H1 (cell line): ENCODE measurements around the gene IL17RD. TPM values are rescaled to one million over a fixed set of nuclear protein-coding genes. Genes with fewer than 3 reads are reported as not detected.

ENCODE experiments used
- CTCF ChIA-PET: fragments of 300-600 bp; sonication (Branson Sonifier 250); formaldehyde crosslinking; loops from one replicate; lab custom pipeline; 2021; ENCODE audit not compliant: partially characterized antibody; lab: Charles Lee
- POLR2A ChIA-PET: fragments of 300-600 bp; sonication (Branson Sonifier 250); formaldehyde crosslinking; loops from one replicate; lab custom pipeline; 2021; ENCODE audit warnings: inconsistent platforms; ENCODE audit not compliant: partially characterized antibody; lab: Charles Lee
- DNase-seq, 2 experiments: peaks; one replicate each; pipeline versions ENCODE4 v3.0.0 to v3.0.0-alpha.2; 2010 to 2022; ENCODE audit warnings: low spot score in 2 of 2, low read depth in 1 of 2, mixed read lengths in 1 of 2
- FAIRE-seq: peaks from 2 replicates; lab custom pipeline; 2011; peaks lifted over from hg19 to GRCh38; lab: Jason Lieb, UNC
- H2AFZ ChIP-seq: 2 replicates; pipeline ENCODE4 v1.8.1; 2012; ENCODE audit warnings: low read length, inconsistent platforms
- H2AK5ac ChIP-seq: 2 replicates; pipeline ENCODE4 v1.6.1; 2013; ENCODE audit warnings: low read depth, low read length
- H2BK120ac ChIP-seq: replicated peaks from 2 replicates; pipeline ENCODE3; 2013; ENCODE audit warnings: low read depth, low read length, inconsistent platforms
- H2BK12ac ChIP-seq: 2 replicates; pipeline ENCODE4 v1.6.1; 2013; ENCODE audit warnings: low read depth, low read length
- H2BK15ac ChIP-seq: 2 replicates; pipeline ENCODE4 v1.6.1; 2013; ENCODE audit warnings: low read length
- H2BK20ac ChIP-seq: 2 replicates; pipeline ENCODE4 v1.6.1; 2013; ENCODE audit warnings: low read length
- H2BK5ac ChIP-seq: 2 replicates; pipeline ENCODE4 v1.6.1; 2013; ENCODE audit warnings: low read depth, low read length
- H3K14ac ChIP-seq: 2 replicates; pipeline ENCODE4 v1.6.1; 2013; ENCODE audit warnings: inconsistent platforms; ENCODE audit not compliant: insufficient read length
- H3K18ac ChIP-seq: 2 replicates; pipeline ENCODE4 v1.6.1; 2013; ENCODE audit warnings: low read length; ENCODE audit errors: extremely low read depth
- H3K23ac ChIP-seq: 2 replicates; pipeline ENCODE4 v1.6.1; 2013; ENCODE audit warnings: inconsistent platforms; ENCODE audit not compliant: insufficient read length
- H3K23me2 ChIP-seq: 2 replicates; pipeline ENCODE4 v1.6.1; 2013; ENCODE audit warnings: low read depth, low read length
- H3K27ac ChIP-seq: 2 replicates; pipeline ENCODE4 v1.6.1; 2011; ENCODE audit warnings: low read depth, low read length, inconsistent platforms
- H3K27me3 ChIP-seq, 4 experiments: replicated peaks in 1 of 4; 1 replicate in 1 of 4; 2 replicates in 3 of 4; pipeline versions ENCODE4 v1.6.1 to v1.8.1; 2011 to 2013; ENCODE audit warnings: low read length in 3 of 4, mild to moderate bottlenecking in 3 of 4, inconsistent platforms in 2 of 4, mixed read lengths in 2 of 4, moderate library complexity in 1 of 4; ENCODE audit not compliant: control insufficient read depth in 3 of 4, insufficient read depth in 3 of 4; ENCODE audit errors: extremely low read depth in 1 of 4
- H3K36me3 ChIP-seq, 4 experiments: 2 replicates each; pipeline versions ENCODE4 v1.6.1 to v1.8.1; 2011 to 2013; ENCODE audit warnings: mild to moderate bottlenecking in 4 of 4, low read length in 3 of 4, moderate library complexity in 2 of 4, control low read depth in 1 of 4, inconsistent platforms in 1 of 4; ENCODE audit not compliant: insufficient read depth in 4 of 4, control insufficient read depth in 2 of 4
- H3K4ac ChIP-seq: replicated peaks from 2 replicates; pipeline ENCODE3; 2013; ENCODE audit warnings: low read length, low read depth, mixed read lengths, inconsistent platforms; ENCODE audit not compliant: insufficient read length
- H3K4me1 ChIP-seq, 4 experiments: replicated peaks in 1 of 4; 1 replicate in 1 of 4; 2 replicates in 3 of 4; pipeline versions ENCODE4 v1.6.1 to v1.8.1; 2011 to 2013; ENCODE audit warnings: low read length in 3 of 4, inconsistent platforms in 2 of 4, mixed read lengths in 1 of 4; ENCODE audit not compliant: insufficient read depth in 4 of 4, control insufficient read depth in 3 of 4
- H3K4me2 ChIP-seq, 2 experiments: 2 replicates each; pipeline versions ENCODE4 v1.6.1 to v1.8.1; 2011 to 2013; ENCODE audit warnings: low read depth in 2 of 2, low read length in 2 of 2, control low read depth in 1 of 2, inconsistent platforms in 1 of 2, mild to moderate bottlenecking in 1 of 2; ENCODE audit not compliant: insufficient read depth in 1 of 2
- H3K4me3 ChIP-seq, 4 experiments: fragments of 200-600, 300-600 bp in 1 of 4; sonication (generic), shearing (Covaris generic), sonication (Bioruptor Twin) in 1 of 4; 2 replicates each; pipeline versions ENCODE4 v1.5.1 to v1.8.1; 2011 to 2016; ENCODE audit warnings: low read length in 4 of 4, low read depth in 3 of 4, control low read depth in 2 of 4, inconsistent platforms in 2 of 4, mild to moderate bottlenecking in 2 of 4, mixed read lengths in 1 of 4, moderate library complexity in 1 of 4; ENCODE audit not compliant: insufficient read depth in 2 of 4; ENCODE audit errors: extremely low read depth in 1 of 4
- H3K56ac ChIP-seq: replicated peaks from 2 replicates; pipeline ENCODE3; 2013; ENCODE audit warnings: low read depth, mild to moderate bottlenecking, mixed read lengths, low read length, inconsistent platforms; ENCODE audit not compliant: insufficient read length
- H3K79me1 ChIP-seq: 2 replicates; pipeline ENCODE4 v1.6.1; 2013; ENCODE audit warnings: low read depth, low read length, control low read depth
- H3K79me2 ChIP-seq, 2 experiments: 2 replicates each; pipeline versions ENCODE4 v1.6.1 to v1.8.1; 2012 to 2013; ENCODE audit warnings: low read length in 2 of 2, mild to moderate bottlenecking in 2 of 2, inconsistent platforms in 1 of 2; ENCODE audit not compliant: insufficient read depth in 2 of 2, control insufficient read depth in 1 of 2
- H3K9ac ChIP-seq, 4 experiments: replicated peaks in 1 of 4; 1 replicate in 1 of 4; 2 replicates in 3 of 4; pipeline versions ENCODE4 v1.6.1 to v1.8.1; 2011 to 2013; ENCODE audit warnings: low read depth in 3 of 4, low read length in 3 of 4, control low read depth in 2 of 4, mild to moderate bottlenecking in 2 of 4, moderate library complexity in 2 of 4, inconsistent platforms in 1 of 4; ENCODE audit errors: extremely low read depth in 1 of 4
- H3K9me3 ChIP-seq, 2 experiments: 2 replicates each; pipeline versions ENCODE4 v1.6.1 to v1.8.1; 2012 to 2013; ENCODE audit warnings: mild to moderate bottlenecking in 2 of 2, moderate library complexity in 2 of 2, control low read depth in 1 of 2, inconsistent platforms in 1 of 2, low read depth in 1 of 2, low read length in 1 of 2, mixed read lengths in 1 of 2; ENCODE audit not compliant: insufficient read depth in 2 of 2
- H4K20me1 ChIP-seq, 2 experiments: replicated peaks in 1 of 2; 2 replicates each; pipeline versions ENCODE3 to v1.8.1; 2011 to 2013; ENCODE audit warnings: inconsistent platforms in 2 of 2, low read length in 2 of 2, mild to moderate bottlenecking in 1 of 2; ENCODE audit not compliant: insufficient read depth in 2 of 2, control insufficient read depth in 1 of 2
- H4K5ac ChIP-seq: 2 replicates; pipeline ENCODE4 v1.6.1; 2013; ENCODE audit warnings: low read length, low read depth, mixed read lengths, inconsistent platforms; ENCODE audit not compliant: insufficient read length
- H4K8ac ChIP-seq: 2 replicates; pipeline ENCODE4 v1.8.0; 2013; ENCODE audit warnings: mild to moderate bottlenecking, moderate library complexity, low read length, inconsistent platforms; ENCODE audit not compliant: insufficient read depth; ENCODE audit errors: extremely low read depth
- H4K91ac ChIP-seq: replicated peaks from 2 replicates; pipeline ENCODE3; 2013; ENCODE audit warnings: low read length, mixed read lengths, inconsistent platforms; ENCODE audit not compliant: insufficient read length
- ASH2L ChIP-seq: fragments of 200-600, 300-600 bp; sonication (generic); IDR thresholded peaks from one replicate; pipeline ENCODE4 v1.7.1; 2017; ENCODE audit warnings: low read length
- ATF2 ChIP-seq: IDR thresholded peaks from 2 replicates; pipeline ENCODE4 v1.6.1; 2012; ENCODE audit warnings: low read length, inconsistent platforms
- CBX5 ChIP-seq: fragments of 300-800, 300-1000 bp; sonication (generic); IDR thresholded peaks from 2 replicates; pipeline ENCODE4 v1.7.1; 2016; ENCODE audit warnings: antibody characterized with exemption, low read length, low read depth
- CBX8 ChIP-seq: fragments of 300-800, 300-1000 bp; sonication (generic); IDR thresholded peaks from 2 replicates; pipeline ENCODE4 v1.7.1; 2016; ENCODE audit warnings: low read depth, low read length, borderline replicate concordance
- CHD1 ChIP-seq: IDR thresholded peaks from 2 replicates; pipeline ENCODE4 v1.6.1; 2012; ENCODE audit warnings: low read depth, low read length, improper control_type of control experiment
- SIRT6 ChIP-seq: IDR thresholded peaks from one replicate; pipeline ENCODE4 v1.7.1; 2012; ENCODE audit warnings: low read length, inconsistent platforms
- WGBS, 2 experiments: shearing (Covaris generic) in 1 of 2; methylation state at CpG; one replicate each; pipeline versions ENCODE4 v1.1.6 to v1.1.7; 2013 to 2015; ENCODE audit warnings: low lambda C conversion rate in 2 of 2, mixed read lengths in 2 of 2, inconsistent platforms in 1 of 2, low coverage in 1 of 2, missing lambda C conversion rate in 1 of 2; ENCODE audit not compliant: insufficient replicate concordance in 2 of 2, insufficient coverage in 1 of 2, insufficient read length in 1 of 2; ENCODE audit errors: extremely low coverage in 1 of 2, missing lambda C conversion rate in 1 of 2; 5-methylcytosine and 5-hydroxymethylcytosine counted together
- polyA plus RNA-seq, 7 experiments: library from polyadenylated mRNA; depleted of rRNA in 3 of 7; stranded (reverse) in 5 of 7; unstranded in 2 of 7; fragments of >200 nt in 5 of 7; fragments of 200-250 nt in 2 of 7; gene quantifications; 1 replicate in 5 of 7; 2 replicates in 1 of 7; 4 replicates in 1 of 7; pipeline versions ENCODE4 v1.2.1 to v1.2.3, GENCODE V29; 2011 to 2013; ENCODE audit warnings: missing spikeins in 2 of 7, mixed read lengths in 2 of 7
- total RNA-seq: library from RNA; stranded (reverse); fragmentation: NEBNext Ultra II Directional; extraction: Animal tissue kit (Norgen Biotek cat#: 25700); gene quantifications from 2 replicates; pipeline ENCODE4 v1.2.1, GENCODE V29; 2021

Gene IL17RD
- total and polyA plus RNA-seq, 2 of the 8 experiments (the other 6 are each of a cell fraction or from before 2014, with no cell fraction given), result 10.9 to 48.9 TPM

- Histone ChIP-seq H3K9ac (no peak overlapping the region), H3K79me2 (no peaks in the 10 kb centered on the region), H3K4ac (no peak overlapping the region), H3K4me1 (peaks cover 4 to 7% (median 5%) of the 10 kb centered on the region in 4 experiments; a peak in 5 of 7 replicates), H4K5ac (no peak overlapping the region), H3K56ac (no peak overlapping the region), H2BK20ac (no peak overlapping the region), H3K23ac (no peak overlapping the region), H4K8ac (no peak overlapping the region), H2BK15ac (no peak overlapping the region), H3K4me2 (peak overlapping the region; percentile 85 to 94), H3K4me3 (peak overlapping the region; percentile 58 to 96 (median 82)), H3K36me3 (no peaks in the 10 kb centered on the region), H3K27me3 (peaks cover 0 to 34% (median 27%) of the 10 kb centered on the region in 4 experiments; a peak in 6 of 7 replicates), H3K18ac (no peak overlapping the region), H3K79me1 (no peaks in the 10 kb centered on the region; the same call in 1 of the 2 replicates), H2BK120ac (no peak overlapping the region), H2BK5ac (no peak overlapping the region), H3K9me3 (no peaks in the 10 kb centered on the region), H2AFZ (peak overlapping the region; percentile 90), H2BK12ac (no peak overlapping the region), H3K23me2 (peaks cover 9% of the 10 kb centered on the region), H3K14ac (no peak overlapping the region), H4K91ac (no peak overlapping the region), H3K27ac (no peak overlapping the region), H2AK5ac (no peak overlapping the region), H4K20me1 (peaks cover 0 to 4% of the 10 kb centered on the region in 2 experiments)
- WGBS, 2 experiments, result 56% methylated on average over 9 of the region's 9 CpGs; no CpG with 5 or more reads in 1 of the 2 experiments
- ChIA-PET POLR2A (interaction anchor here (1.1 to 2.1 kb wide), 4 partner anchors 15 to 82 kb away, joined by 3 to 9 read pairs (median 6); partner anchors contain the start of gene SPATA12), CTCF (interaction anchor here (0.6 to 2.1 kb wide), 9 partner anchors 12 to 942 kb away, joined by 3 to 7 read pairs (median 3); no protein-coding TSS in a partner anchor)
- FAIRE-seq (peak; percentile 28), DNase-seq (no peak)
- no peak for TF ChIP-seq SIRT6
- TF ChIP-seq CBX5, result no peak
- no peak for TF ChIP-seq CBX8
- no peak for TF ChIP-seq ASH2L
- no peak for TF ChIP-seq CHD1
- no peak for TF ChIP-seq ATF2
These were observed 87.4 kb downstream of the IL17RD start for GRCh38 chr3:57077630-57078343.
